Neural progenitor cell (in vitro differentiated cells): ENCODE results near the gene SREBF1. TPM values are rescaled to one million over a fixed set of nuclear protein-coding genes. Genes with fewer than 3 reads are reported as not detected.

Source experiments
- DNase-seq: peaks from one replicate; pipeline ENCODE4 v3.0.0-alpha.2; 2016; ENCODE audit warnings: low spot score
- H2AFZ ChIP-seq: fragments of 200-600 bp; sonication (generic); replicated peaks from 2 replicates; pipeline ENCODE4 v1.6.1; 2016; ENCODE audit warnings: antibody characterized with exemption
- H3F3A ChIP-seq: fragments of 200-600 bp; sonication (generic); 2 replicates; pipeline ENCODE4 v1.6.1; 2016; ENCODE audit warnings: antibody characterized with exemption, low read depth
- H3K27ac ChIP-seq: fragments of 200-600 bp; sonication (generic); 2 replicates; pipeline ENCODE4 v1.5.1; 2016; ENCODE audit warnings: mild to moderate bottlenecking
- H3K27me3 ChIP-seq: fragments of 200-600 bp; sonication (generic); 2 replicates; pipeline ENCODE4 v1.6.1; 2016; ENCODE audit warnings: mild to moderate bottlenecking, moderate library complexity
- H3K36me3 ChIP-seq: fragments of 200-600 bp; sonication (generic); 2 replicates; pipeline ENCODE4 v1.5.1; 2016
- H3K4me1 ChIP-seq: fragments of 200-600 bp; sonication (generic); 2 replicates; pipeline ENCODE4 v1.6.1; 2016; ENCODE audit warnings: mixed run types
- H3K4me2 ChIP-seq: fragments of 200-600 bp; sonication (generic); 2 replicates; pipeline ENCODE4 v1.6.1; 2016
- H3K4me3 ChIP-seq: fragments of 200-600 bp; sonication (generic); 2 replicates; pipeline ENCODE4 v1.5.1; 2016
- H3K79me2 ChIP-seq: fragments of 200-600 bp; sonication (generic); 2 replicates; pipeline ENCODE4 v1.6.1; 2016; ENCODE audit warnings: low read depth
- H3K9ac ChIP-seq: fragments of 200-600 bp; sonication (generic); 2 replicates; pipeline ENCODE4 v1.6.1; 2016
- H3K9me3 ChIP-seq: fragments of 200-600 bp; sonication (generic); 2 replicates; pipeline ENCODE4 v1.5.1; 2016; ENCODE audit warnings: low read depth
- H4K20me1 ChIP-seq: fragments of 200-600 bp; sonication (generic); 2 replicates; pipeline ENCODE4 v1.6.1; 2016; ENCODE audit warnings: low read depth
- H3K27ac Mint-ChIP-seq: 3 replicates; pipeline ENCODE4 v1.8.0; 2021; ENCODE audit warnings: mixed read lengths
- H3K27me3 Mint-ChIP-seq: 2 replicates; pipeline ENCODE4 v1.8.0; 2022; ENCODE audit warnings: low read depth, mild to moderate bottlenecking, inconsistent platforms, moderate library complexity, mixed read lengths; ENCODE audit not compliant: insufficient read depth
- H3K36me3 Mint-ChIP-seq: 3 replicates; pipeline ENCODE4 v1.8.0; 2021; ENCODE audit warnings: mixed read lengths
- H3K4me1 Mint-ChIP-seq: 3 replicates; pipeline ENCODE4 v1.8.0; 2021; ENCODE audit warnings: mixed read lengths
- H3K4me3 Mint-ChIP-seq: 3 replicates; pipeline ENCODE4 v1.8.0; 2021; ENCODE audit warnings: mild to moderate bottlenecking, moderate library complexity, mixed read lengths
- H3K9me3 Mint-ChIP-seq: 3 replicates; pipeline ENCODE4 v1.8.0; 2020; ENCODE audit warnings: mixed read lengths
- CTCF ChIP-seq: fragments of 200-600 bp; sonication (generic); IDR thresholded peaks from 2 replicates; pipeline ENCODE4 v1.5.1; 2017; ENCODE audit warnings: antibody characterized with exemption, mild to moderate bottlenecking
- EZH2 ChIP-seq: fragments of 200-600 bp; sonication (generic); IDR thresholded peaks from 2 replicates; pipeline ENCODE4 v1.6.1; 2017; ENCODE audit warnings: antibody characterized with exemption, mild to moderate bottlenecking, moderate library complexity
- EZH2phosphoT487 ChIP-seq: fragments of 200-600 bp; sonication (generic); IDR thresholded peaks from 2 replicates; pipeline ENCODE4 v1.6.1; 2017; ENCODE audit warnings: antibody characterized with exemption
- total RNA-seq: library from RNA; depleted of rRNA; stranded (reverse); fragments of >200 nt; gene quantifications from 2 replicates; pipeline ENCODE4 v1.2.3, GENCODE V29; 2015; ENCODE audit warnings: low replicate concordance

SREBF1 gene
- total RNA-seq, 1 donor from 2014 or later: 12.7 TPM

- Histone ChIP-seq H2AFZ (no peak overlapping the region), H3K36me3 (no peaks in the 10 kb centered on the region), H3K9ac (no peak overlapping the region), H3K4me1 (peaks cover 27% of the 10 kb centered on the region), H3K27me3 (peaks cover 14% of the 10 kb centered on the region), H3K4me2 (peak overlapping the region; percentile 44), H3K9me3 (no peaks in the 10 kb centered on the region), H4K20me1 (peaks cover 21% of the 10 kb centered on the region), H3K4me3 (no peak overlapping the region), H3F3A (peaks cover 20% of the 10 kb centered on the region), H3K79me2 (no peaks in the 10 kb centered on the region), H3K27ac (no peak overlapping the region)
- Mint-ChIP-seq H3K9me3 (no peaks in the 10 kb centered on the region), H3K4me3 (peak overlapping the region; percentile 67), H3K36me3 (peaks cover 14% of the 10 kb centered on the region), H3K27me3 (no peaks in the 10 kb centered on the region), H3K27ac (peak overlapping the region; percentile 93), H3K4me1 (peaks cover 68% of the 10 kb centered on the region)
- DNase-seq: peak; percentile 92
- TF ChIP-seq EZH2: no peak
- TF ChIP-seq EZH2phosphoT487: no peak
- TF ChIP-seq CTCF: no peak
These were observed 41.0 kb upstream of the SREBF1 start for GRCh38 chr17:17877529-17878358.

DNA sequence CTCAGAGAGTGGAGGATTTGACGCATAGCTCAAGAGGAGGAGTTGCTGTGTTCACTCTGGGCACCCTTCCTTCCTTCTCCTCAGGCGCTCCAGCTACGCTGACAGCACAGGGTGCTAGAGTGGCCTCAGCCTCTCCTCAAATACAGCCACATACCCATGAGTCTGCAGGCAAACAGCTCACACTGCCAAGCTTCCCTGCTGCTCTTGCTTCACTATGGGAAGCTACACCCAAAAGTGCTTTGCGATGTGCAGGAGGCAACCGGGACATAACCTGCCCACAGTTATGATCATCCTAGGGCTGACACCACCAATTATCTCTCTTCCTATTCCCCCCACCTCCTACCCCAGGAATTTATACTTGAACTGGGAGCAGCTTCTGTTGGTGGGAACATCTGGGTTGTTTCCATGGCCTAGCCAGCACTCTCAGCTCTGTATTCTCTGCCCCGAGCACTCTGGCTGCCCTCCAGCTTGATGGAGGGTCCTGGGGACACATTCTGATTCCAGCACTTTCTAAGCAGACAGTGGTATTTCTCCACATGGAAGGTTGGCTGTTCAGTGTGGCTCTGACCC lies 40.3 kb upstream of the SREBF1 start:
- peaks cover 21% of the 10 kb centered on the region for H4K20me1 ChIP-seq

GRCh38 chr17:17874478-17874877 lies 37.7 kb upstream of the SREBF1 start:
- TF ChIP-seq EZH2phosphoT487 (no peak), EZH2 (no peak), CTCF (no peak)

More for the DNA sequence above, 40.3 kb upstream of the SREBF1 start:
- peak overlapping the region; percentile 67 for H3K4me3 Mint-ChIP-seq
- Histone ChIP-seq H3K36me3 (no peaks in the 10 kb centered on the region), H3K27ac (no peak overlapping the region), H3K27me3 (peaks cover 17% of the 10 kb centered on the region), H3K4me2 (peak overlapping the region; percentile 44), H3K4me1 (peaks cover 21% of the 10 kb centered on the region), H3K4me3 (no peak overlapping the region), H3K9me3 (no peaks in the 10 kb centered on the region), H3F3A (peaks cover 20% of the 10 kb centered on the region), H3K9ac (no peak overlapping the region), H3K79me2 (no peaks in the 10 kb centered on the region), H2AFZ (no peak overlapping the region)
- TF ChIP-seq CTCF: no peak
- no peak for TF ChIP-seq EZH2phosphoT487
- TF ChIP-seq EZH2: no peak
- H3K27me3 Mint-ChIP-seq: no peaks in the 10 kb centered on the region
- peaks cover 12% of the 10 kb centered on the region for H3K36me3 Mint-ChIP-seq
- H3K27ac Mint-ChIP-seq: peak overlapping the region; percentile 89
- H3K4me1 Mint-ChIP-seq: peaks cover 65% of the 10 kb centered on the region
- no peak for DNase-seq
- no peaks in the 10 kb centered on the region for H3K9me3 Mint-ChIP-seq

More at GRCh38 chr17:17874478-17874877, 37.7 kb upstream of the SREBF1 start:
- peaks cover 42% of the 10 kb centered on the region for H3K27me3 ChIP-seq
- peaks cover 25% of the 10 kb centered on the region for H3F3A ChIP-seq
- no peaks in the 10 kb centered on the region for H3K9me3 ChIP-seq
- H3K4me3 ChIP-seq: no peak overlapping the region
- no peak overlapping the region for H3K9ac ChIP-seq
- H3K27me3 Mint-ChIP-seq: no peaks in the 10 kb centered on the region
- H3K4me1 Mint-ChIP-seq: peaks cover 62% of the 10 kb centered on the region
- H4K20me1 ChIP-seq: peaks cover 21% of the 10 kb centered on the region
- no peaks in the 10 kb centered on the region for H3K79me2 ChIP-seq
- no peak overlapping the region for H3K27ac ChIP-seq
- H3K4me3 Mint-ChIP-seq: no peak overlapping the region
- peaks cover 27% of the 10 kb centered on the region for H3K4me1 ChIP-seq
- DNase-seq: no peak
- H3K36me3 ChIP-seq: no peaks in the 10 kb centered on the region
- no peaks in the 10 kb centered on the region for H3K9me3 Mint-ChIP-seq
- no peak overlapping the region for H2AFZ ChIP-seq
- H3K36me3 Mint-ChIP-seq: peaks cover 10% of the 10 kb centered on the region
- H3K4me2 ChIP-seq: no peak overlapping the region
- no peak overlapping the region for H3K27ac Mint-ChIP-seq
